ENCODE measurements around the gene PGAM4.
"Not testable (repeated sequence)": the region's sequence is repeated elsewhere in the genome, so short reads cannot be mapped to it uniquely, and the experiment has no call there.

The PGAM4 gene

GRCh38 chrX:77949840-77950239, 19.6 kb downstream of the PGAM4 start:
- no peak for DNase-seq (ENCODE audit: low read depth)
- no peak overlapping the region for H3K4me3 ChIP-seq (ENCODE audit: low read length)
- no peak for TF ChIP-seq CTCF (conservative IDR thresholded peaks at IDR 0.05; ENCODE audit: low read length)

GRCh38 chrX:77946571-77946970, 22.9 kb downstream of the PGAM4 start:
- no peak for DNase-seq (ENCODE audit: low read depth)
- no peak overlapping the region for H3K4me3 ChIP-seq (ENCODE audit: low read length)
- no peak for TF ChIP-seq CTCF (conservative IDR thresholded peaks at IDR 0.05; ENCODE audit: low read length)

- DNase-seq (ENCODE audit: low read depth) = no peak
- no peak overlapping the region for H3K4me3 ChIP-seq (ENCODE audit: low read length)
- no peak for TF ChIP-seq CTCF (conservative IDR thresholded peaks at IDR 0.05; ENCODE audit: low read length)
These were observed 23.4 kb downstream of the PGAM4 start for GRCh38 chrX:77945910-77946545.

GRCh38 chrX:77945031-77945430, 24.4 kb downstream of the PGAM4 start:
- not testable (repeated sequence) for DNase-seq (ENCODE audit: low read depth)

GRCh38 chrX:77938083-77938680, 31.3 kb downstream of the PGAM4 start:
- DNase-seq (ENCODE audit: low read depth) = no peak
- no peak overlapping the region for H3K4me3 ChIP-seq (ENCODE audit: low read length)
- TF ChIP-seq CTCF (conservative IDR thresholded peaks at IDR 0.05; ENCODE audit: low read length) = no peak

More at GRCh38 chrX:77945031-77945430, 24.4 kb downstream of the PGAM4 start:
- not testable (repeated sequence) for H3K4me3 ChIP-seq (ENCODE audit: low read length)

- H3K4me3 ChIP-seq (ENCODE audit: low read length) = no peak overlapping the region
- TF ChIP-seq CTCF (conservative IDR thresholded peaks at IDR 0.05; ENCODE audit: low read length) = no peak
- no peak for DNase-seq (ENCODE audit: low read depth)
These were observed 32.1 kb downstream of the PGAM4 start for GRCh38 chrX:77937291-77937690.

GRCh38 chrX:77936299-77936698, 33.1 kb downstream of the PGAM4 start:
- H3K4me3 ChIP-seq (ENCODE audit: low read length) = no peak overlapping the region
- DNase-seq (ENCODE audit: low read depth) = no peak
- no peak for TF ChIP-seq CTCF (conservative IDR thresholded peaks at IDR 0.05; ENCODE audit: low read length)

All from AG10803 (cell line).